Stimulated activated CD8-positive, alpha-beta memory T cell treated with anti-CD3 and anti-CD28 coated beads, Interleukin-4, amount 100 ng/mL, for 4 hours (primary cell): Measurements from ENCODE around the gene SEMA4G.
A peak's percentile ranks its signal among the peaks of the same experiment; 100 is the strongest.
"Not testable (repeated sequence)": the region's sequence is repeated elsewhere in the genome, so short reads cannot be mapped to it uniquely, and the experiment has no call there.

ENCODE experiments used
- DNase-seq, 2 donors: peaks; one replicate each; pipeline ENCODE4 v3.0.0-alpha.2; 2020; ENCODE audit warnings: low read depth in 2 of 2, low spot score in 1 of 2

SEMA4G gene

GRCh38 chr10:100970076-100970913 lies 991 bp downstream of the SEMA4G start:
- peak; percentile 18 to 25 for DNase-seq

- no peak for DNase-seq
Observed at GRCh38 chr10:100970914-100971811, 1.9 kb downstream of the SEMA4G start.

GRCh38 chr10:100972115-100972903 lies 3.0 kb downstream of the SEMA4G start:
- DNase-seq, result no peak

- no peak for DNase-seq
Observed at GRCh38 chr10:100972904-100973535, 3.7 kb downstream of the SEMA4G start.

- not testable (repeated sequence) for DNase-seq
Observed at GRCh38 chr10:100975397-100975796, 6.1 kb downstream of the SEMA4G start.

- DNase-seq, result no peak
Observed at GRCh38 chr10:100976906-100977305, 7.6 kb downstream of the SEMA4G start.

- no peak for DNase-seq
Observed at GRCh38 chr10:100977436-100977835, 8.1 kb downstream of the SEMA4G start.

- no peak for DNase-seq
Observed at GRCh38 chr10:100978121-100978900, 9.0 kb downstream of the SEMA4G start.

- DNase-seq, result no peak
Observed at GRCh38 chr10:100978901-100979195, 9.5 kb downstream of the SEMA4G start.

- DNase-seq, result no peak
Observed at GRCh38 chr10:100979791-100980272, 10.5 kb downstream of the SEMA4G start.

GRCh38 chr10:100980311-100980710 lies 11.0 kb downstream of the SEMA4G start:
- no peak for DNase-seq

- no peak for DNase-seq
Observed at GRCh38 chr10:100980711-100981110, 11.4 kb downstream of the SEMA4G start.

GRCh38 chr10:100981178-100981772 lies 12.0 kb downstream of the SEMA4G start:
- DNase-seq, result no peak

GRCh38 chr10:100982916-100983830 lies 13.9 kb downstream of the SEMA4G start:
- DNase-seq, result no peak

GRCh38 chr10:100983868-100984671 lies 14.8 kb downstream of the SEMA4G start:
- no peak for DNase-seq

- DNase-seq, result no peak
Observed at GRCh38 chr10:100984672-100985177, 15.4 kb downstream of the SEMA4G start.

GRCh38 chr10:100985336-100985735 lies 16.0 kb downstream of the SEMA4G start:
- DNase-seq, result no peak

GRCh38 chr10:100986623-100986951 lies 17.3 kb downstream of the SEMA4G start:
- DNase-seq, result no peak
